Measurements from ENCODE around the gene P3H4. TPM values are rescaled to one million over a fixed set of nuclear protein-coding genes. Genes with fewer than 3 reads are reported as not detected.
A peak's percentile ranks its signal among the peaks of the same experiment; 100 is the strongest.

Gene P3H4
- total RNA-seq, 2 donors from 2014 or later = 1.8 to 5.2 TPM

GRCh38 chr17:41762391-41762790, 49.4 kb downstream of the P3H4 start:
- Mint-ChIP-seq H3K36me3 (no peaks in the 10 kb centered on the region), H3K4me1 (ENCODE audit: low read depth in 2 of 2) (no peaks in the 10 kb centered on the region), H3K9me3 (no peaks in the 10 kb centered on the region), H3K27me3 (no peaks in the 10 kb centered on the region), H3K4me3 (no peak overlapping the region), H3K27ac (no peak overlapping the region)
- ATAC-seq (no peak), DNase-seq (ENCODE audit: low spot score) (no peak)

- Mint-ChIP-seq H3K27ac (no peak overlapping the region), H3K4me1 (ENCODE audit: low read depth in 2 of 2) (no peaks in the 10 kb centered on the region), H3K4me3 (no peak overlapping the region), H3K27me3 (no peaks in the 10 kb centered on the region), H3K36me3 (no peaks in the 10 kb centered on the region), H3K9me3 (no peaks in the 10 kb centered on the region)
- ATAC-seq = no peak
- no peak for DNase-seq (ENCODE audit: low spot score)
Measured at GRCh38 chr17:41760878-41761277, 50.9 kb downstream of the P3H4 start.

- peak in 1 of 2 donors; percentile 48 for ATAC-seq
- H3K9me3 Mint-ChIP-seq = no peaks in the 10 kb centered on the region
- no peak for DNase-seq (ENCODE audit: low spot score)
- H3K27ac Mint-ChIP-seq = no peak overlapping the region
- H3K36me3 Mint-ChIP-seq = no peaks in the 10 kb centered on the region
- no peaks in the 10 kb centered on the region for H3K4me1 Mint-ChIP-seq (ENCODE audit: low read depth in 2 of 2)
- H3K4me3 Mint-ChIP-seq = no peak overlapping the region
- no peaks in the 10 kb centered on the region for H3K27me3 Mint-ChIP-seq
Measured at GRCh38 chr17:41758601-41759000, 53.1 kb downstream of the P3H4 start.

- no peak for ATAC-seq
- no peaks in the 10 kb centered on the region for H3K27me3 Mint-ChIP-seq
- H3K27ac Mint-ChIP-seq = no peak overlapping the region
- H3K36me3 Mint-ChIP-seq = no peaks in the 10 kb centered on the region
- no peak overlapping the region for H3K4me3 Mint-ChIP-seq
- H3K4me1 Mint-ChIP-seq (ENCODE audit: low read depth in 2 of 2) = no peaks in the 10 kb centered on the region
- DNase-seq (ENCODE audit: low spot score) = no peak
- no peaks in the 10 kb centered on the region for H3K9me3 Mint-ChIP-seq
Measured at GRCh38 chr17:41754066-41754465, 57.7 kb downstream of the P3H4 start.

Other genes with a start within 250 kb of the P3H4 start
- not detected for gene KRT9, start 239.9 kb downstream of the P3H4 start, total RNA-seq
- not detected for gene KRT14, start 225.1 kb downstream of the P3H4 start, total RNA-seq
- gene KRT16, start 199.2 kb downstream of the P3H4 start, total RNA-seq = not detected
- gene KRT17, start 187.4 kb downstream of the P3H4 start, total RNA-seq = not detected
- gene EIF1, start 123.1 kb downstream of the P3H4 start, total RNA-seq = 1,000 to 10,000 TPM; 1,047 to 1,473 TPM
- gene GAST, start 99.6 kb downstream of the P3H4 start, total RNA-seq = not detected
- not detected for gene HAP1, start 77.3 kb downstream of the P3H4 start, total RNA-seq
- gene JUP, start 25.2 kb downstream of the P3H4 start, total RNA-seq = 1 to 10 TPM in 1 of 2 donors, under 1 TPM in 1; 0.14 to 1.0 TPM
- under 1 TPM; 0.64 to 0.74 TPM for gene FKBP10, start 1.1 kb upstream of the P3H4 start, total RNA-seq
- 10 to 100 TPM; 18.8 to 49.4 TPM for gene NT5C3B, start 24.3 kb upstream of the P3H4 start, total RNA-seq
- not detected for gene KLHL10, start 25.9 kb upstream of the P3H4 start, total RNA-seq
- gene KLHL11, start 53.5 kb upstream of the P3H4 start, total RNA-seq = 10 to 100 TPM; 14.9 to 15.7 TPM
- gene ACLY, start 107.0 kb upstream of the P3H4 start, total RNA-seq = 100 to 1,000 TPM; 200 to 243 TPM
- 1 to 10 TPM in 1 of 2 donors, under 1 TPM in 1; 0.12 to 1.0 TPM for gene ODAD4, start 118.7 kb upstream of the P3H4 start, total RNA-seq
- 10 to 100 TPM; 55.6 to 81.9 TPM for gene CNP, start 154.8 kb upstream of the P3H4 start, total RNA-seq
- gene DNAJC7, start 205.5 kb upstream of the P3H4 start, total RNA-seq = 100 to 1,000 TPM; 119 to 137 TPM
- gene NKIRAS2, start 208.1 kb upstream of the P3H4 start, total RNA-seq = 10 to 100 TPM; 27.8 to 28.7 TPM
- gene C17orf113, start 238.7 kb upstream of the P3H4 start, total RNA-seq = not detected